ENCODE data around the gene PRIM2. TPM values are rescaled to one million over a fixed set of nuclear protein-coding genes. Genes with fewer than 3 reads are reported as not detected.
"Not testable (repeated sequence)": the region's sequence is repeated elsewhere in the genome, so short reads cannot be mapped to it uniquely, and the experiment has no call there.

Gene PRIM2
- total RNA-seq, 4 donors from 2014 or later: 11.0 to 16.2 (median 13.3) TPM

GRCh38 chr6:57488551-57488950 is 171.1 kb downstream of the PRIM2 start:
- H3K36me3 ChIP-seq; DNase-seq; H3K27ac ChIP-seq; intact Hi-C loops (cut with DNase I); H3K4me3 ChIP-seq (replicated peaks in 1 of 3); H3K4me1 ChIP-seq; H3K27me3 ChIP-seq; H3K9me3 ChIP-seq: not testable (repeated sequence)
- 85% methylated on average over 3 of the region's 3 CpGs for WGBS, 2 donors

DNA sequence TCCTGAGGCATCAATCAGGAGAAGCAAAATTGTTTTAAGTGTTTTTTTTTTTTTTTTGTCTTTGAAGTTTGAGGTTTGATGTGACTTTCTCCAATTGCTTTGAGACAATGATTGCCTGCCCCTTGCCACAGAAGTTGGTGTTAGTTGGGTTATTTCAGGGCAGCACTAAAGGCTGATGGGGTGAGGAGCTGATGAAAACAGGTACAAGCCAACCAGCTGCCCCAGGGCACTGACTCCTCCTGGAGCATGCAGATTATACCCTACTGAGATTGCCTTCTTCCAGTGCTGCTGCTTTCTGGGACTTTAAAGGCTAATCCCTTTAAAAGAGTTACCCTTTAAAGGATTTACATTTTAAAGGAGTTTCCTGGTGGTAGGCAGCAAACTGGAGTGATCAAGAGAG is 172.5 kb downstream of the PRIM2 start:
- H3K27ac ChIP-seq; H3K36me3 ChIP-seq; intact Hi-C loops (cut with DNase I); DNase-seq; H3K27me3 ChIP-seq; H3K4me3 ChIP-seq (replicated peaks in 1 of 3); H3K9me3 ChIP-seq; H3K4me1 ChIP-seq: not testable (repeated sequence)

DNA sequence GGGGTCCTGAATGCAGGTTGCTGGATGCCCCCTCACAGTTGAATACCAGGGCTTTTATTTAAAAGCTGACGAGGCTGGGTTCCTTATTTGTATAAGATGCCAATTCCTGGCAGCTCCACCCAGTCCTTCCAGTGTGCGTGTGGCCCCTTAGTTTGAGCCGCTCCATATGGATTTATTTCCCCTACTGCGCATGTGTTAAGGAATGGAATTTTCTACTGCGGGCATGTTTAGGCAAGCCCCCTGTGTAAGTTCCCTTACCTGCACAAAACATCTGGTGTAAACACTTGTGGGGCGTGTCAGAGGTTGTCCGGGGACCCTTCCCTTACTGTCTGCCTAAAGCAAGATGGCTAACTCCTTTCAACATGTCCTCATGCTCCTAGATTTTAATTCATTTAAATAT is 174.4 kb downstream of the PRIM2 start:
- 94 to 97% methylated on average over 7 of the region's 7 CpGs for WGBS, 2 donors
- H3K9me3 ChIP-seq; H3K4me3 ChIP-seq (replicated peaks in 1 of 3); H3K27ac ChIP-seq; H3K4me1 ChIP-seq; DNase-seq; H3K27me3 ChIP-seq; H3K36me3 ChIP-seq; intact Hi-C loops (cut with DNase I): not testable (repeated sequence)

DNA sequence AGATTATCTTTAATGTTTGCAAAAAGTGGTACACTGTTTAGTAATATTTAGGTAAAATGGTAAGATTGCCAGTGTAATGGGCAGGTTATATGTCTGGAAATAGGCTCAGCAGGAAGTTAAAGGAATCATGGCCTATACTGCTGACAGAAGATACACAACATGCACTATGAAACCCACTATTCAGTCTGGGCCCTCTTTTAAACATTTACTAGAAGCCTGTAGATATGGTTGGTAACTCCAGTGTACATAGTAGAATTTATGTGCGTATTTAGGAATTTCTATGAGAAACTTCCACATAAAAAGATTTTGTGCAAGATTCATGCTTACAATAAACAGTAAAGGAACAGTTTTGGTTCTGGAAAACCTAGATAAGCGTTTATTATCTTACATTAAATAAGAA is 178.8 kb downstream of the PRIM2 start:
- DNase-seq; intact Hi-C loops (cut with DNase I); H3K27me3 ChIP-seq; H3K4me3 ChIP-seq (replicated peaks in 1 of 3); H3K27ac ChIP-seq; H3K9me3 ChIP-seq; H3K36me3 ChIP-seq; H3K4me1 ChIP-seq: not testable (repeated sequence)
- 95 to 100% methylated on average over 2 of the region's 2 CpGs for WGBS, 2 donors

DNA sequence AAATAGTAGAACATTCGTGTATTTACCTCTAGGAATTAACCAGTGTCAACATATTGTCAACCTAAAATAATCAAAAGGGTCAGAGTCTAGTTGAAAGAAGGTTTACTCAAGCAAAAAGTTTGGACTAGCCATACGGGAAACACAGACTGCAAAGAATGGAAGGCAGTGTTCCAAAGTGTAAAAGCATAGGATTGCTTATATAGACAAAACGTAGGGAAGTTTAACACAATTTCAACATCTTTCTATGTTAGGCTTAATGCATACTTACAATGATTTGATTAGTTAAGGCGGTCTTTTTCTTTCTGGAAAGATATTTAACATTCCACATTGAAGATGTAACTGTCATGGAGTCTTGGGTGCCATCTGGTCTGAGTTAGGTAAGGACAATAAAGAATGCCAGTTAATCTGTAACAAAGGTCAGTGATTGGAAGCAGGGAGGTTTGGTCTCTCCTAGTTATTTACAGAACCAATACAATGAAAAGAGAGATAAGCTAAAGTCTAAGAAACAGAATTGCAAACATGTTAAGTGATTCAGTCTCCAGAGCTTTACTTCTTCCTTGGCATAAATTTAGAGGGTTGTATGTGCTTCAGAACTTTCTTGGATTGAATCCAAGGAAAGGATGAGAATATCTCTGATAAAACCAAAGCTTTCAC is 183.1 kb downstream of the PRIM2 start:
- H3K4me1 ChIP-seq; H3K4me3 ChIP-seq (replicated peaks in 1 of 3); H3K9me3 ChIP-seq; H3K36me3 ChIP-seq; DNase-seq; intact Hi-C loops (cut with DNase I); H3K27me3 ChIP-seq; H3K27ac ChIP-seq: not testable (repeated sequence)
- WGBS, 2 donors: 47 to 61% methylated on average over 4 of the region's 4 CpGs

- intact Hi-C loops (cut with DNase I); H3K9me3 ChIP-seq; H3K36me3 ChIP-seq; H3K4me1 ChIP-seq; DNase-seq; H3K27ac ChIP-seq; H3K4me3 ChIP-seq (replicated peaks in 1 of 3); H3K27me3 ChIP-seq: not testable (repeated sequence)
- 96 to 98% methylated on average over 10 of the region's 10 CpGs for WGBS, 2 donors
Measured at GRCh38 chr6:57502387-57502786, 185.0 kb downstream of the PRIM2 start.

- 81 to 94% methylated on average over 1 of the region's 1 CpG for WGBS, 2 donors
- H3K27ac ChIP-seq; H3K27me3 ChIP-seq; H3K9me3 ChIP-seq; DNase-seq; H3K4me1 ChIP-seq; H3K36me3 ChIP-seq; intact Hi-C loops (cut with DNase I); H3K4me3 ChIP-seq (replicated peaks in 1 of 3): not testable (repeated sequence)
Measured at GRCh38 chr6:57505251-57505650, 187.8 kb downstream of the PRIM2 start.

GRCh38 chr6:57510390-57510789 is 193.0 kb downstream of the PRIM2 start:
- WGBS, 2 donors: 90 to 94% methylated on average over 4 of the region's 4 CpGs
- H3K9me3 ChIP-seq; H3K27me3 ChIP-seq; DNase-seq; intact Hi-C loops (cut with DNase I); H3K4me3 ChIP-seq (replicated peaks in 1 of 3); H3K27ac ChIP-seq; H3K4me1 ChIP-seq; H3K36me3 ChIP-seq: not testable (repeated sequence)

DNA sequence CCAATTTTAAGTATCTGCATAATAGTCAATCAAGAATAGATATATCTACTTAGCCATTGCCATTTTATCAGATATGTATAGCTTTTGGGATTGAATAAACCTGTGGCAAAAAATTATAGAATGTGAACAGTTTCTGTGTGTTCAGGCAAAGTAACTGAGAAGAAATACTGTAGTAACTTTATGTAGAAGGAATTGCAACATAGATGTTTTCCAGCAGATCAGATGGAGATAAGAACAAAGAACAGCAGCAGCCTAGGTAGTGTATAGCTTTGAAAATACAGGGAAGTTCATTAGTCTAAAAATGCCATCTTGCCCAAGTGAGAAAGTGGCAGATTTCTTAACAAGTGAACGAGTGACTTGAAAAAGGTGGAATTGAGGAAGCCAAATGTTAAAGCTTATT is 197.7 kb downstream of the PRIM2 start:
- H3K4me1 ChIP-seq; DNase-seq; intact Hi-C loops (cut with DNase I); H3K4me3 ChIP-seq (replicated peaks in 1 of 3); H3K27me3 ChIP-seq; H3K36me3 ChIP-seq; H3K27ac ChIP-seq; H3K9me3 ChIP-seq: not testable (repeated sequence)
- WGBS, 2 donors: 94 to 96% methylated on average over 1 of the region's 1 CpG

DNA sequence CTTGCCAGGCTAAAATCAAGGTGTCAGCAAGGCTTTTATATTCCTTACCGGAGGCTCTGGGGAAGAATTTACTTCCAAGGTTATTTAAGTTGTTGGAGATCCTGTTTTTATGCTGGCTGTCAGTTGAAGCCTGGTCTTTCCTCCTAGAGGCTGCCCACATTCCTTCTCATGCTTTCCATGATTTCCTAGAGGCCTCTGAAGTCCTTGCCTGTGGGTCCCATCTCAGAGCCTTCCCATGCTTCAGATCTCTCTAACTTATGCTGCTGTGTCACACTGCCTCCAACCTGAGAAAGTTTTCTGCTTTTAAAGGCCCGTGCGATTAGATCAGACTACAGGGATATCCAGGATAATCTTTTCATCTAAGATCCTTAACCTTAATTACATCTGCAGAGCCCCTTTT is 198.4 kb downstream of the PRIM2 start:
- H3K36me3 ChIP-seq; H3K4me3 ChIP-seq (replicated peaks in 1 of 3); H3K27ac ChIP-seq; intact Hi-C loops (cut with DNase I); H3K4me1 ChIP-seq; H3K9me3 ChIP-seq; H3K27me3 ChIP-seq; DNase-seq: not testable (repeated sequence)
- 83 to 89% methylated on average over 1 of the region's 3 CpGs for WGBS, 2 donors

DNA sequence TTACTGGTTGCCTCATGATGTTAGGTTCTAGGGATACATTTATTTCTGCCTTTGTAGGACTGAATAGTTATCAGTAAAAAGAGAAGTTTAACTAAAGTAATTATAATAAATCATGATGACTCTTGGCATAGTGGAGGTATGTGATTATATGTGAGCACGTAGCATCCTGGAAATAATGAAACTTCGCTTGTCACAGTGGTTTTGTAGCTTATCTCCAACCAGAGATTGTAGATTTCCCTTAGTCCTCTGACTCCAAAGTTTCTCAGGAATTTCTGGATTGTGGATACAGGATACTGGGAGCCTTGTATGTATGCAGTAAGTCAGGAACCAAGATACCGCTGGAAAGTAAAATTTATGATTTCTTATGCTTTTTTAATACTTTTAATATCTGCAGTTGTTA is 199.3 kb downstream of the PRIM2 start:
- H3K4me1 ChIP-seq; H3K9me3 ChIP-seq; DNase-seq; H3K4me3 ChIP-seq (replicated peaks in 1 of 3); H3K27me3 ChIP-seq; H3K36me3 ChIP-seq; intact Hi-C loops (cut with DNase I); H3K27ac ChIP-seq: not testable (repeated sequence)
- whole genome bisulfite sequencing, 2 donors: 90 to 96% methylated on average over 3 of the region's 3 CpGs

DNA sequence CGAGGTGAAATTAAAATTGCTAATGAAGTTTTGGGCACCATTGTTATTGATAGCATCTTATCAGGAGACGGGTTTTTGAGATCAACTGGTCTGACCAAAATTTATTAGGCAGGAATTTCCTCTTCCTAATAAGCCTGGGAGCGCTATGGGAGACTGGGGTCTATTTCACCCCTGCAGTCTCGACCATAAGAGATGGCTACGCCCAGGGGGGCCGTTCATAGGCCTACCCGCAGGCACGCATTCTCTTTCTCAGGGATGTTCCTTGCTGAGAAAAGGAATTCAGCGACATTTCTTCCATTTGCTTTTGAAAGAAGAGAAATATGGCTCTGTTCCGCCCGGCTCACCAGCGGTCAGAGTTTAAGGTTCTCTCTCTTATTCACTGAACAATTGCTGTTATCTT is 201.8 kb downstream of the PRIM2 start:
- H3K27ac ChIP-seq; H3K4me1 ChIP-seq; H3K9me3 ChIP-seq; intact Hi-C loops (cut with DNase I); H3K36me3 ChIP-seq; H3K4me3 ChIP-seq (replicated peaks in 1 of 3); H3K27me3 ChIP-seq; DNase-seq: not testable (repeated sequence)
- WGBS, 2 donors: 69 to 72% methylated on average over 12 of the region's 12 CpGs

GRCh38 chr6:57521085-57521484 is 203.7 kb downstream of the PRIM2 start:
- H3K9me3 ChIP-seq; intact Hi-C loops (cut with DNase I); H3K27me3 ChIP-seq; DNase-seq; H3K4me1 ChIP-seq; H3K36me3 ChIP-seq; H3K4me3 ChIP-seq (replicated peaks in 1 of 3); H3K27ac ChIP-seq: not testable (repeated sequence)
- 62 to 76% methylated on average over 1 of the region's 1 CpG for WGBS, 2 donors

DNA sequence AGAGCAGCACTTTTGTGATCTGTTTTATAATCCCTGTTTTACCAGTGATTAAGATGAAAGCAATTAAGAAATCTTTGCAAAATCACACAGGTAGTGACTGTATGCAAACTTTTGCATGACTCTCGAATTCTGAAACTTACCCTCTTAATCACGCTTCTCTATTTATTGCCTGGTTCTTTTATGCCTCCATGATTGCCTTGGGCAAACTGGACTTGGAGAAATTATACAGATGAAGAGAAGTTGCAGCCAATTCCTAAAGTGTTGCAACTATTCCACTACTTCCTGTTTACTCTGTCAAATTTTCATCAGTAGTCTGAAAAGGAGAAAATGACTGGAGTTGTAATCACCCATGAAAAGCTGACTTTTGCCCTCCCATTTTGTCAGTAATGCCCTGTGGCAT is 205.8 kb downstream of the PRIM2 start:
- DNase-seq; H3K4me3 ChIP-seq (replicated peaks in 1 of 3); intact Hi-C loops (cut with DNase I); H3K9me3 ChIP-seq; H3K27me3 ChIP-seq; H3K27ac ChIP-seq; H3K36me3 ChIP-seq; H3K4me1 ChIP-seq: not testable (repeated sequence)
- WGBS, 2 donors: 86 to 88% methylated on average over 2 of the region's 2 CpGs

Measured in thyroid gland (tissue), 4 donors.